WTC11 (cell line): ENCODE data around the gene ARHGAP28.

ENCODE experiments used
- GABPB1 ChIP-seq: sonication (generic); formaldehyde crosslinking; IDR thresholded peaks from 2 replicates; pipeline ENCODE4 v1.8.1; 2023; ENCODE audit warnings: mild to moderate bottlenecking, missing genetic modification reagents
- JUN ChIP-seq: sonication (generic); formaldehyde crosslinking; IDR thresholded peaks from 2 replicates; pipeline ENCODE4 v1.8.0; 2023; ENCODE audit warnings: mild to moderate bottlenecking, missing genetic modification reagents
- KAT7 ChIP-seq: sonication (generic); formaldehyde crosslinking; IDR thresholded peaks from 2 replicates; pipeline ENCODE4 v1.8.1; 2023; ENCODE audit warnings: missing genetic modification reagents, mild to moderate bottlenecking, borderline replicate concordance
- PREB ChIP-seq: sonication (generic); formaldehyde crosslinking; IDR thresholded peaks from 2 replicates; pipeline ENCODE4 v1.8.1; 2022; ENCODE audit warnings: mild to moderate bottlenecking, missing genetic modification reagents, moderate library complexity, borderline replicate concordance
- TF ChIP-seq, protein P1 (sequence below): sonication (generic); formaldehyde crosslinking; IDR thresholded peaks from 2 replicates; pipeline ENCODE4 v1.8.1; 2023; ENCODE audit warnings: mild to moderate bottlenecking, missing genetic modification reagents, moderate library complexity
- TF ChIP-seq, protein P2 (sequence below): sonication (generic); formaldehyde crosslinking; IDR thresholded peaks from 2 replicates; pipeline ENCODE4 v1.8.1; 2023; ENCODE audit warnings: mild to moderate bottlenecking, missing genetic modification reagents, borderline replicate concordance
- TF ChIP-seq, protein P3 (sequence below): fragments of 200-600 bp; IDR thresholded peaks from 2 replicates; pipeline ENCODE4 v1.8.0; 2022; ENCODE audit warnings: antibody characterized with exemption
- TF ChIP-seq, protein P4 (sequence below): sonication (generic); formaldehyde crosslinking; IDR thresholded peaks from 2 replicates; pipeline ENCODE4 v1.8.1; 2022; ENCODE audit warnings: low read depth, missing genetic modification reagents, borderline replicate concordance
- TF ChIP-seq, protein P5 (sequence below): sonication (generic); formaldehyde crosslinking; IDR thresholded peaks from 2 replicates; pipeline ENCODE4 v1.8.1; 2022; ENCODE audit warnings: mild to moderate bottlenecking, moderate library complexity, missing genetic modification reagents
- TF ChIP-seq, protein P6 (sequence below): sonication (generic); formaldehyde crosslinking; IDR thresholded peaks from 2 replicates; pipeline ENCODE4 v1.8.0; 2023; ENCODE audit warnings: missing genetic modification reagents

GRCh38 chr18:6928359-6928758, 198.8 kb downstream of the ARHGAP28 start:
- TF ChIP-seq, protein P1, sequence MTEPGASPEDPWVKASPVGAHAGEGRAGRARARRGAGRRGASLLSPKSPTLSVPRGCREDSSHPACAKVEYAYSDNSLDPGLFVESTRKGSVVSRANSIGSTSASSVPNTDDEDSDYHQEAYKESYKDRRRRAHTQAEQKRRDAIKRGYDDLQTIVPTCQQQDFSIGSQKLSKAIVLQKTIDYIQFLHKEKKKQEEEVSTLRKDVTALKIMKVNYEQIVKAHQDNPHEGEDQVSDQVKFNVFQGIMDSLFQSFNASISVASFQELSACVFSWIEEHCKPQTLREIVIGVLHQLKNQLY (CRISPR knock-in tag) = no peak
- TF ChIP-seq, protein P2, sequence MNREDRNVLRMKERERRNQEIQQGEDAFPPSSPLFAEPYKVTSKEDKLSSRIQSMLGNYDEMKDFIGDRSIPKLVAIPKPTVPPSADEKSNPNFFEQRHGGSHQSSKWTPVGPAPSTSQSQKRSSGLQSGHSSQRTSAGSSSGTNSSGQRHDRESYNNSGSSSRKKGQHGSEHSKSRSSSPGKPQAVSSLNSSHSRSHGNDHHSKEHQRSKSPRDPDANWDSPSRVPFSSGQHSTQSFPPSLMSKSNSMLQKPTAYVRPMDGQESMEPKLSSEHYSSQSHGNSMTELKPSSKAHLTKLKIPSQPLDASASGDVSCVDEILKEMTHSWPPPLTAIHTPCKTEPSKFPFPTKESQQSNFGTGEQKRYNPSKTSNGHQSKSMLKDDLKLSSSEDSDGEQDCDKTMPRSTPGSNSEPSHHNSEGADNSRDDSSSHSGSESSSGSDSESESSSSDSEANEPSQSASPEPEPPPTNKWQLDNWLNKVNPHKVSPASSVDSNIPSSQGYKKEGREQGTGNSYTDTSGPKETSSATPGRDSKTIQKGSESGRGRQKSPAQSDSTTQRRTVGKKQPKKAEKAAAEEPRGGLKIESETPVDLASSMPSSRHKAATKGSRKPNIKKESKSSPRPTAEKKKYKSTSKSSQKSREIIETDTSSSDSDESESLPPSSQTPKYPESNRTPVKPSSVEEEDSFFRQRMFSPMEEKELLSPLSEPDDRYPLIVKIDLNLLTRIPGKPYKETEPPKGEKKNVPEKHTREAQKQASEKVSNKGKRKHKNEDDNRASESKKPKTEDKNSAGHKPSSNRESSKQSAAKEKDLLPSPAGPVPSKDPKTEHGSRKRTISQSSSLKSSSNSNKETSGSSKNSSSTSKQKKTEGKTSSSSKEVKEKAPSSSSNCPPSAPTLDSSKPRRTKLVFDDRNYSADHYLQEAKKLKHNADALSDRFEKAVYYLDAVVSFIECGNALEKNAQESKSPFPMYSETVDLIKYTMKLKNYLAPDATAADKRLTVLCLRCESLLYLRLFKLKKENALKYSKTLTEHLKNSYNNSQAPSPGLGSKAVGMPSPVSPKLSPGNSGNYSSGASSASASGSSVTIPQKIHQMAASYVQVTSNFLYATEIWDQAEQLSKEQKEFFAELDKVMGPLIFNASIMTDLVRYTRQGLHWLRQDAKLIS = no peak
- TF ChIP-seq, protein P3, sequence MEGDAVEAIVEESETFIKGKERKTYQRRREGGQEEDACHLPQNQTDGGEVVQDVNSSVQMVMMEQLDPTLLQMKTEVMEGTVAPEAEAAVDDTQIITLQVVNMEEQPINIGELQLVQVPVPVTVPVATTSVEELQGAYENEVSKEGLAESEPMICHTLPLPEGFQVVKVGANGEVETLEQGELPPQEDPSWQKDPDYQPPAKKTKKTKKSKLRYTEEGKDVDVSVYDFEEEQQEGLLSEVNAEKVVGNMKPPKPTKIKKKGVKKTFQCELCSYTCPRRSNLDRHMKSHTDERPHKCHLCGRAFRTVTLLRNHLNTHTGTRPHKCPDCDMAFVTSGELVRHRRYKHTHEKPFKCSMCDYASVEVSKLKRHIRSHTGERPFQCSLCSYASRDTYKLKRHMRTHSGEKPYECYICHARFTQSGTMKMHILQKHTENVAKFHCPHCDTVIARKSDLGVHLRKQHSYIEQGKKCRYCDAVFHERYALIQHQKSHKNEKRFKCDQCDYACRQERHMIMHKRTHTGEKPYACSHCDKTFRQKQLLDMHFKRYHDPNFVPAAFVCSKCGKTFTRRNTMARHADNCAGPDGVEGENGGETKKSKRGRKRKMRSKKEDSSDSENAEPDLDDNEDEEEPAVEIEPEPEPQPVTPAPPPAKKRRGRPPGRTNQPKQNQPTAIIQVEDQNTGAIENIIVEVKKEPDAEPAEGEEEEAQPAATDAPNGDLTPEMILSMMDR = no peak
- TF ChIP-seq, protein P4, sequence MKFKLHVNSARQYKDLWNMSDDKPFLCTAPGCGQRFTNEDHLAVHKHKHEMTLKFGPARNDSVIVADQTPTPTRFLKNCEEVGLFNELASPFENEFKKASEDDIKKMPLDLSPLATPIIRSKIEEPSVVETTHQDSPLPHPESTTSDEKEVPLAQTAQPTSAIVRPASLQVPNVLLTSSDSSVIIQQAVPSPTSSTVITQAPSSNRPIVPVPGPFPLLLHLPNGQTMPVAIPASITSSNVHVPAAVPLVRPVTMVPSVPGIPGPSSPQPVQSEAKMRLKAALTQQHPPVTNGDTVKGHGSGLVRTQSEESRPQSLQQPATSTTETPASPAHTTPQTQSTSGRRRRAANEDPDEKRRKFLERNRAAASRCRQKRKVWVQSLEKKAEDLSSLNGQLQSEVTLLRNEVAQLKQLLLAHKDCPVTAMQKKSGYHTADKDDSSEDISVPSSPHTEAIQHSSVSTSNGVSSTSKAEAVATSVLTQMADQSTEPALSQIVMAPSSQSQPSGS = no peak
- no peak for TF ChIP-seq JUN (CRISPR knock-in tag)
- no peak for TF ChIP-seq KAT7 (CRISPR knock-in tag)
- TF ChIP-seq, protein P5, sequence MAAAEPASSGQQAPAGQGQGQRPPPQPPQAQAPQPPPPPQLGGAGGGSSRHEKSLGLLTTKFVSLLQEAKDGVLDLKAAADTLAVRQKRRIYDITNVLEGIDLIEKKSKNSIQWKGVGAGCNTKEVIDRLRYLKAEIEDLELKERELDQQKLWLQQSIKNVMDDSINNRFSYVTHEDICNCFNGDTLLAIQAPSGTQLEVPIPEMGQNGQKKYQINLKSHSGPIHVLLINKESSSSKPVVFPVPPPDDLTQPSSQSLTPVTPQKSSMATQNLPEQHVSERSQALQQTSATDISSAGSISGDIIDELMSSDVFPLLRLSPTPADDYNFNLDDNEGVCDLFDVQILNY = no peak
- TF ChIP-seq, protein P6, sequence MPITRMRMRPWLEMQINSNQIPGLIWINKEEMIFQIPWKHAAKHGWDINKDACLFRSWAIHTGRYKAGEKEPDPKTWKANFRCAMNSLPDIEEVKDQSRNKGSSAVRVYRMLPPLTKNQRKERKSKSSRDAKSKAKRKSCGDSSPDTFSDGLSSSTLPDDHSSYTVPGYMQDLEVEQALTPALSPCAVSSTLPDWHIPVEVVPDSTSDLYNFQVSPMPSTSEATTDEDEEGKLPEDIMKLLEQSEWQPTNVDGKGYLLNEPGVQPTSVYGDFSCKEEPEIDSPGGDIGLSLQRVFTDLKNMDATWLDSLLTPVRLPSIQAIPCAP (CRISPR knock-in tag) = no peak
- no peak for TF ChIP-seq PREB (CRISPR knock-in tag)
- TF ChIP-seq GABPB1 (CRISPR knock-in tag) = no peak
